ENCODE results near the gene DOCK6.

GRCh38 chr19:11247391-11247790, 14.9 kb downstream of the DOCK6 start:
- TF ChIP-seq CTCF (IDR thresholded peaks at IDR 0.05; ENCODE audit: low read length) (no peak), EZH2 (optimal IDR thresholded peaks at IDR 0.05; ENCODE audit: low read depth, low read length) (no peak), EZH2phosphoT487 (IDR thresholded peaks at IDR 0.05; ENCODE audit: low read length) (no peak)

Measured in MM.1S (cell line).